Common myeloid progenitor, CD34-positive (primary cell): ENCODE measurements around the gene NPBWR2.

ENCODE experiments used
- CTCF ChIA-PET: fragments of 350-600 bp; sonication (Branson Sonifier 250); formaldehyde crosslinking; loops from one replicate; lab custom pipeline; 2021; ENCODE audit warnings: antibody characterized with exemption; lab: Charles Lee
- POLR2A ChIA-PET: fragments of 350-600 bp; sonication (Branson Sonifier 250); formaldehyde crosslinking; loops from one replicate; lab custom pipeline; 2021; ENCODE audit warnings: antibody characterized with exemption; lab: Charles Lee
- DNase-seq, 3 donors: peaks; one replicate each; pipeline versions ENCODE4 v3.0.0 to v3.0.0-alpha.2; 2013
- H3K27ac ChIP-seq, 2 experiments: 1 replicate in 1 of 2; 2 replicates in 1 of 2; pipeline ENCODE4 v1.7.0; 2013; ENCODE audit warnings: inconsistent platforms in 2 of 2, low read length in 2 of 2, mild to moderate bottlenecking in 2 of 2, low read depth in 1 of 2, moderate library complexity in 1 of 2; ENCODE audit not compliant: severe bottlenecking in 2 of 2, insufficient read depth in 1 of 2, poor library complexity in 1 of 2
- H3K27me3 ChIP-seq, 5 experiments: replicated peaks in 2 of 5; 1 replicate in 3 of 5; 2 replicates in 2 of 5; pipeline versions ENCODE4 v1.6.1 to v1.7.0; 2013; ENCODE audit warnings: low read length in 4 of 5, mild to moderate bottlenecking in 2 of 5, moderate library complexity in 2 of 5, inconsistent platforms in 1 of 5; ENCODE audit not compliant: insufficient read depth in 5 of 5, control insufficient read depth in 4 of 5
- H3K36me3 ChIP-seq, 4 experiments: 1 replicate in 2 of 4; 2 replicates in 2 of 4; pipeline versions ENCODE4 v1.6.1 to v1.7.0; 2013; ENCODE audit warnings: low read length in 3 of 4, control low read depth in 1 of 4, mild to moderate bottlenecking in 1 of 4; ENCODE audit not compliant: control insufficient read depth in 4 of 4, insufficient read depth in 4 of 4
- H3K4me1 ChIP-seq, 4 experiments: 1 replicate in 3 of 4; 2 replicates in 1 of 4; pipeline versions ENCODE4 v1.6.1 to v1.7.1; 2013; ENCODE audit warnings: low read length in 3 of 4, mild to moderate bottlenecking in 3 of 4, control low read depth in 1 of 4, inconsistent platforms in 1 of 4, moderate library complexity in 1 of 4; ENCODE audit not compliant: control insufficient read depth in 4 of 4, insufficient read depth in 4 of 4; ENCODE audit errors: control extremely low read depth in 1 of 4
- H3K4me3 ChIP-seq, 7 experiments: 1 replicate in 4 of 7; 2 replicates in 3 of 7; pipeline versions ENCODE4 v1.5.1 to v1.7.0; 2013; ENCODE audit warnings: mild to moderate bottlenecking in 7 of 7, low read length in 6 of 7, moderate library complexity in 6 of 7, inconsistent platforms in 2 of 7, low read depth in 2 of 7, control low read depth in 1 of 7; ENCODE audit not compliant: insufficient read depth in 4 of 7, control insufficient read depth in 1 of 7; ENCODE audit errors: extremely low read depth in 1 of 7
- H3K9me3 ChIP-seq, 5 experiments: 1 replicate in 4 of 5; 2 replicates in 1 of 5; pipeline versions ENCODE4 v1.6.1 to v1.7.1; 2013; ENCODE audit warnings: low read length in 4 of 5, mild to moderate bottlenecking in 2 of 5, inconsistent platforms in 1 of 5, low read depth in 1 of 5, moderate library complexity in 1 of 5; ENCODE audit not compliant: control insufficient read depth in 4 of 5, insufficient read depth in 2 of 5; ENCODE audit errors: control extremely low read depth in 1 of 5
- WGBS: methylation state at CpG from one replicate; pipeline ENCODE4 v1.1.5; 2013; ENCODE audit not compliant: insufficient coverage; 5-methylcytosine and 5-hydroxymethylcytosine counted together

NPBWR2 gene

GRCh38 chr20:64111841-64112641, 4.7 kb upstream of the NPBWR2 start:
- Histone ChIP-seq H3K27me3 (no peaks in the 10 kb centered on the region), H3K27ac (no peak overlapping the region), H3K4me1 (peaks cover 0 to 63% (median 36%) of the 10 kb centered on the region in 4 experiments), H3K36me3 (no peaks in the 10 kb centered on the region), H3K9me3 (no peaks in the 10 kb centered on the region), H3K4me3 (peak overlapping the region in 1 of 7 experiments; percentile 0)
- CTCF ChIA-PET: interaction anchor here (0.7 to 7.1 kb wide), 6 partner anchors 8 to 130 kb away, joined by 3 to 67 read pairs (median 8); partner anchors contain the start of gene LKAAEAR1
- peak; percentile 43 to 86 (median 84) for DNase-seq
- WGBS: 19% methylated on average over 14 of the region's 19 CpGs
- POLR2A ChIA-PET: interaction anchor here (0.8 kb wide), 1 partner anchor 323 kb away, joined by 3 read pairs; no protein-coding TSS in a partner anchor

GRCh38 chr20:64110411-64111068, 3.2 kb upstream of the NPBWR2 start:
- Histone ChIP-seq H3K27me3 (no peaks in the 10 kb centered on the region), H3K36me3 (no peaks in the 10 kb centered on the region), H3K4me3 (no peak overlapping the region), H3K9me3 (no peaks in the 10 kb centered on the region), H3K4me1 (peaks cover 0 to 68% (median 39%) of the 10 kb centered on the region in 4 experiments), H3K27ac (no peak overlapping the region)
- ChIA-PET CTCF (interaction anchor here (1.5 to 7.1 kb wide), 4 partner anchors 10 to 27 kb away, joined by 3 to 67 read pairs (median 21); partner anchors contain the start of gene LKAAEAR1), POLR2A (no interaction called here)
- no peak for DNase-seq
- WGBS: 96% methylated on average over 9 of the region's 10 CpGs

- POLR2A ChIA-PET: no interaction called here
These were observed 2.5 kb upstream of the NPBWR2 start for GRCh38 chr20:64109831-64110391.

GRCh38 chr20:64108731-64109681, 1.6 kb upstream of the NPBWR2 start:
- Histone ChIP-seq H3K27me3 (no peaks in the 10 kb centered on the region), H3K4me1 (peaks cover 0 to 65% (median 39%) of the 10 kb centered on the region in 4 experiments), H3K27ac (no peak overlapping the region), H3K9me3 (no peaks in the 10 kb centered on the region), H3K36me3 (no peaks in the 10 kb centered on the region), H3K4me3 (no peak overlapping the region)
- WGBS: 93% methylated on average over 25 of the region's 26 CpGs
- no peak for DNase-seq
- POLR2A ChIA-PET: no interaction called here
- CTCF ChIA-PET: interaction anchor here (0.9 to 7.1 kb wide), 8 partner anchors 9 to 68 kb away, joined by 3 to 67 read pairs (median 10); partner anchors contain the start of genes LKAAEAR1 and OPRL1

More at GRCh38 chr20:64109831-64110391, 2.5 kb upstream of the NPBWR2 start:
- Histone ChIP-seq H3K4me3 (no peak overlapping the region), H3K9me3 (no peaks in the 10 kb centered on the region), H3K36me3 (no peaks in the 10 kb centered on the region), H3K4me1 (peaks cover 0 to 68% (median 39%) of the 10 kb centered on the region in 4 experiments), H3K27ac (no peak overlapping the region), H3K27me3 (no peaks in the 10 kb centered on the region)
- CTCF ChIA-PET: interaction anchor here (1.1 to 7.1 kb wide), 5 partner anchors 10 to 69 kb away, joined by 3 to 67 read pairs (median 14); partner anchors contain the start of gene LKAAEAR1
- 70% methylated on average over 7 of the region's 16 CpGs for WGBS
- DNase-seq: no peak

GRCh38 chr20:64107736-64108457, 532 bp upstream of the NPBWR2 start:
- CTCF ChIA-PET: interaction anchor here (1.0 to 7.1 kb wide), 7 partner anchors 8 to 127 kb away, joined by 3 to 67 read pairs (median 5); partner anchors contain the start of genes LKAAEAR1, OPRL1, PRPF6 and RGS19
- peaks cover 0 to 55% (median 37%) of the 10 kb centered on the region in 4 experiments for H3K4me1 ChIP-seq
- peak overlapping the region in 2 of 7 experiments; percentile 44 to 53 for H3K4me3 ChIP-seq
- no peak overlapping the region for H3K27ac ChIP-seq
- WGBS: 26% methylated on average over 17 of the region's 19 CpGs
- no peaks in the 10 kb centered on the region for H3K27me3 ChIP-seq
- DNase-seq: peak; percentile 60 to 90 (median 89)
- POLR2A ChIA-PET: no interaction called here
- H3K36me3 ChIP-seq: no peaks in the 10 kb centered on the region
- no peaks in the 10 kb centered on the region for H3K9me3 ChIP-seq
